WTC11 (cell line): ENCODE data around the gene TMEM186. TPM values are rescaled to one million over a fixed set of nuclear protein-coding genes. Genes with fewer than 3 reads are reported as not detected.
A peak's percentile ranks its signal among the peaks of the same experiment; 100 is the strongest.

Experiments
- ATAC-seq: fragments of 200-7000 bp; cut with Tn5 transposase; 2 replicates; pipeline ENCODE4 v1.10.0; 2021; ENCODE audit warnings: mild to moderate bottlenecking, moderate library complexity
- CTCF ChIA-PET: fragments of 300-600 bp; sonication (Branson Sonifier 250); formaldehyde crosslinking; loops from one replicate; lab custom pipeline; 2021; ENCODE audit warnings: antibody characterized with exemption; lab: Charles Lee
- POLR2A ChIA-PET: fragments of 350-600 bp; sonication (Branson Sonifier 250); formaldehyde crosslinking; loops from one replicate; lab custom pipeline; 2021; ENCODE audit warnings: antibody characterized with exemption; lab: Charles Lee
- DNase-seq: peaks from one replicate; pipeline ENCODE4 v3.0.0; 2021; ENCODE audit warnings: low spot score
- H3K27ac Mint-ChIP-seq: 2 replicates; pipeline ENCODE4 v1.8.0; 2021; ENCODE audit warnings: mixed read lengths
- H3K27me3 Mint-ChIP-seq: 2 replicates; pipeline ENCODE4 v1.8.0; 2021; ENCODE audit warnings: low read depth, mild to moderate bottlenecking, moderate library complexity, mixed read lengths
- H3K36me3 Mint-ChIP-seq: 2 replicates; pipeline ENCODE4 v1.8.0; 2021; ENCODE audit warnings: mixed read lengths
- H3K4me1 Mint-ChIP-seq: 2 replicates; pipeline ENCODE4 v1.8.0; 2022; ENCODE audit warnings: mixed read lengths
- H3K4me3 Mint-ChIP-seq: 2 replicates; pipeline ENCODE4 v1.8.0; 2021; ENCODE audit warnings: mild to moderate bottlenecking, moderate library complexity, mixed read lengths
- H3K9me3 Mint-ChIP-seq: 2 replicates; pipeline ENCODE4 v1.8.0; 2021; ENCODE audit warnings: mixed read lengths
- ATF6 ChIP-seq: sonication (generic); formaldehyde crosslinking; IDR thresholded peaks from 2 replicates; pipeline ENCODE4 v1.8.1; 2023; ENCODE audit warnings: mild to moderate bottlenecking, missing genetic modification reagents
- CDX4 ChIP-seq: fragments of 250-450 bp; sonication (Bioruptor Pico); IDR thresholded peaks from 2 replicates; pipeline ENCODE4 v1.9.0; 2021; ENCODE audit warnings: moderate library complexity, mild to moderate bottlenecking, inconsistent platforms, borderline replicate concordance
- CREM ChIP-seq: sonication (generic); formaldehyde crosslinking; IDR thresholded peaks from 2 replicates; pipeline ENCODE4 v1.8.1; 2022; ENCODE audit warnings: mild to moderate bottlenecking, missing genetic modification reagents, moderate library complexity
- ERG ChIP-seq: fragments of 250-450 bp; sonication (Bioruptor Pico); IDR thresholded peaks from 2 replicates; pipeline ENCODE4 v1.8.0; 2021; ENCODE audit warnings: mild to moderate bottlenecking
- ESRRA ChIP-seq: sonication (generic); formaldehyde crosslinking; IDR thresholded peaks from 2 replicates; pipeline ENCODE4 v1.8.1; 2022; ENCODE audit warnings: mild to moderate bottlenecking, missing genetic modification reagents, borderline replicate concordance
- ETV6 ChIP-seq: sonication (generic); formaldehyde crosslinking; IDR thresholded peaks from 2 replicates; pipeline ENCODE4 v1.8.1; 2022; ENCODE audit warnings: mild to moderate bottlenecking, missing genetic modification reagents
- FOXJ3 ChIP-seq: sonication (generic); formaldehyde crosslinking; IDR thresholded peaks from 2 replicates; pipeline ENCODE4 v1.9.0; 2021; ENCODE audit warnings: missing genetic modification reagents, mild to moderate bottlenecking, borderline replicate concordance
- GABPB1 ChIP-seq: sonication (generic); formaldehyde crosslinking; IDR thresholded peaks from 2 replicates; pipeline ENCODE4 v1.8.1; 2023; ENCODE audit warnings: mild to moderate bottlenecking, missing genetic modification reagents
- GTF2I ChIP-seq: fragments of 250-450 bp; sonication (Bioruptor Pico); conservative IDR thresholded peaks from 2 replicates; pipeline ENCODE4 v1.4.0; 2021; ENCODE audit warnings: mild to moderate bottlenecking
- JUN ChIP-seq: sonication (generic); formaldehyde crosslinking; IDR thresholded peaks from 2 replicates; pipeline ENCODE4 v1.8.0; 2023; ENCODE audit warnings: mild to moderate bottlenecking, missing genetic modification reagents
- NFE2L1 ChIP-seq: sonication (generic); formaldehyde crosslinking; IDR thresholded peaks from 2 replicates; pipeline ENCODE4 v1.8.1; 2023; ENCODE audit warnings: missing genetic modification reagents
- NR2C2 ChIP-seq: sonication (generic); formaldehyde crosslinking; IDR thresholded peaks from 2 replicates; pipeline ENCODE4 v1.8.0; 2022; ENCODE audit warnings: mild to moderate bottlenecking, missing genetic modification reagents
- OVOL2 ChIP-seq: fragments of 250-450 bp; sonication (Bioruptor Pico); IDR thresholded peaks from 2 replicates; pipeline ENCODE4 v1.9.0; 2021; ENCODE audit warnings: mild to moderate bottlenecking, borderline replicate concordance
- RELA ChIP-seq: sonication (generic); formaldehyde crosslinking; IDR thresholded peaks from 2 replicates; pipeline ENCODE4 v1.8.1; 2022; ENCODE audit warnings: missing genetic modification reagents, mild to moderate bottlenecking, borderline replicate concordance
- SMAD4 ChIP-seq: sonication (generic); formaldehyde crosslinking; IDR thresholded peaks from 2 replicates; pipeline ENCODE4 v1.8.0; 2022; ENCODE audit warnings: mild to moderate bottlenecking, missing genetic modification reagents
- SOX15 ChIP-seq: fragments of 250-450 bp; sonication (Bioruptor Pico); IDR thresholded peaks from 2 replicates; pipeline ENCODE4 v1.9.0; 2021; ENCODE audit warnings: mild to moderate bottlenecking
- SP1 ChIP-seq: sonication (generic); formaldehyde crosslinking; conservative IDR thresholded peaks from 2 replicates; pipeline ENCODE4 v1.8.1; 2022; ENCODE audit warnings: missing genetic modification reagents
- ZMAT4 ChIP-seq: fragments of 250-450 bp; sonication (Bioruptor Pico); IDR thresholded peaks from 2 replicates; pipeline ENCODE4 v1.9.0; 2021; ENCODE audit warnings: mild to moderate bottlenecking
- ZNF219 ChIP-seq: sonication (generic); formaldehyde crosslinking; IDR thresholded peaks from 2 replicates; pipeline ENCODE4 v1.8.0; 2023; ENCODE audit warnings: missing genetic modification reagents, mild to moderate bottlenecking, borderline replicate concordance
- ZNF416 ChIP-seq: fragments of 250-450 bp; sonication (Bioruptor Pico); IDR thresholded peaks from 2 replicates; pipeline ENCODE4 v1.9.0; 2021; ENCODE audit warnings: mild to moderate bottlenecking, inconsistent platforms
- ZSCAN18 ChIP-seq: fragments of 250-450 bp; sonication (Bioruptor Pico); IDR thresholded peaks from 2 replicates; pipeline ENCODE4 v2.1.2; 2022; ENCODE audit warnings: mild to moderate bottlenecking, moderate library complexity
- total RNA-seq: library from RNA; stranded (reverse); gene quantifications from 3 replicates; pipeline ENCODE4 v1.2.3, GENCODE V29; 2021
- TF ChIP-seq, protein P1 (sequence below): sonication (generic); formaldehyde crosslinking; IDR thresholded peaks from 2 replicates; pipeline ENCODE4 v1.8.1; 2022; ENCODE audit warnings: missing genetic modification reagents, borderline replicate concordance
- TF ChIP-seq, protein P2 (sequence below): fragments of 250-450 bp; sonication (Bioruptor Pico); IDR thresholded peaks from 2 replicates; pipeline ENCODE4 v1.9.0; 2021; ENCODE audit warnings: mild to moderate bottlenecking, borderline replicate concordance

TMEM186 gene
- total RNA-seq, 1 experiment from 2014 or later: 17.8 TPM

DNA sequence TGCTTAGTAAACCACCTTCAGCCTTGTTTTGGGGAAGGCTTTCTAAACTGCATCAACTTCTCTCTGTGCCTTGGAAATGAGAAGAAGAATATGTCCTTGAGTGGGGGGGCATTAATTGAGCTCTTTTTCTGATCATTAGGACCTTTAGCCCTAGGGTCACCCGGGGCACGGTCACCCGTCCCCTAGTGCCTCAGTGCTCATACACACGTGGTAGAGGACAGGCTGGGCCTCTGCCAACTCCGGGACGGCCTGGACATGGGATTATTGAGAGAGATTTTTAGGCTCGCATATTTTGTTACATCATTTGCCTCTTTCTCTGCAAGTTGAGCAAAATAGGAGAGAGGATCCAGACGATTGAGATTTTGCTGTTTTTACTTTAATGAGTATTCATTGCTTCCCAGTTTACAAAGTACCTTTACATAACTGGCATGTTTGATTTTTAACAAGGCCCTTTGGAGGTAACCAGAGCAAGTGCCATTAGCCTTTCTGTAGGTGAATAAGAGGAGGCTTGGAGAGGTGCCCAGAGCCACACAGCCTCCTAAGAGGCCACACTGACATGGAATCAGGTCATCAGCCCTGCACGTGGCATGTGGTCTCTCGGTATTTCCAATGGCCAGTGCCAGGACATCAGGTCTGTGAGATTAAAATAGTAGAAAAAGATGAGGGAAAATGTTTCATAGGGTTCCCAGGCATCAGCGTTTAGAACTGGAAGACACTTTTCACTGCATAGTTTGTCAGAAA is 11.3 kb upstream of the TMEM186 start:
- POLR2A ChIA-PET: no interaction called here
- ATAC-seq (no peak), DNase-seq (no peak)
- Mint-ChIP-seq H3K4me1 (peaks cover 7% of the 10 kb centered on the region; the same call in 1 of the 2 replicates), H3K36me3 (peaks cover 76% of the 10 kb centered on the region), H3K27ac (peak overlapping the region; percentile 77; the same call in 1 of the 2 replicates), H3K27me3 (no peaks in the 10 kb centered on the region), H3K9me3 (no peaks in the 10 kb centered on the region)
- CTCF ChIA-PET: no interaction called here
- TF ChIP-seq ATF6 (CRISPR knock-in tag) (no peak), SMAD4 (CRISPR knock-in tag) (no peak), SP1 (CRISPR knock-in tag) (no peak), NFE2L1 (CRISPR knock-in tag) (no peak), ERG (no peak), JUN (CRISPR knock-in tag) (no peak), ZSCAN18 (CRISPR knock-in tag) (no peak), CREM (CRISPR knock-in tag) (no peak), SOX15 (CRISPR knock-in tag) (no peak), FOXJ3 (no peak), ZMAT4 (CRISPR knock-in tag) (no peak), CDX4 (CRISPR knock-in tag) (no peak), GABPB1 (CRISPR knock-in tag) (no peak), OVOL2 (CRISPR knock-in tag) (no peak), RELA (CRISPR knock-in tag) (no peak)
- TF ChIP-seq, protein P1, sequence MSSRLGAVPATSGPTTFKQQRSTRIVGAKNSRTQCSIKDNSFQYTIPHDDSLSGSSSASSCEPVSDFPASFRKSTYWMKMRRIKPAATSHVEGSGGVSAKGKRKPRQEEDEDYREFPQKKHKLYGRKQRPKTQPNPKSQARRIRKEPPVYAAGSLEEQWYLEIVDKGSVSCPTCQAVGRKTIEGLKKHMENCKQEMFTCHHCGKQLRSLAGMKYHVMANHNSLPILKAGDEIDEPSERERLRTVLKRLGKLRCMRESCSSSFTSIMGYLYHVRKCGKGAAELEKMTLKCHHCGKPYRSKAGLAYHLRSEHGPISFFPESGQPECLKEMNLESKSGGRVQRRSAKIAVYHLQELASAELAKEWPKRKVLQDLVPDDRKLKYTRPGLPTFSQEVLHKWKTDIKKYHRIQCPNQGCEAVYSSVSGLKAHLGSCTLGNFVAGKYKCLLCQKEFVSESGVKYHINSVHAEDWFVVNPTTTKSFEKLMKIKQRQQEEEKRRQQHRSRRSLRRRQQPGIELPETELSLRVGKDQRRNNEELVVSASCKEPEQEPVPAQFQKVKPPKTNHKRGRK: no peak
- TF ChIP-seq, all 79 proteins: peak for 0
- H3K4me3 Mint-ChIP-seq: no peak overlapping the region

DNA sequence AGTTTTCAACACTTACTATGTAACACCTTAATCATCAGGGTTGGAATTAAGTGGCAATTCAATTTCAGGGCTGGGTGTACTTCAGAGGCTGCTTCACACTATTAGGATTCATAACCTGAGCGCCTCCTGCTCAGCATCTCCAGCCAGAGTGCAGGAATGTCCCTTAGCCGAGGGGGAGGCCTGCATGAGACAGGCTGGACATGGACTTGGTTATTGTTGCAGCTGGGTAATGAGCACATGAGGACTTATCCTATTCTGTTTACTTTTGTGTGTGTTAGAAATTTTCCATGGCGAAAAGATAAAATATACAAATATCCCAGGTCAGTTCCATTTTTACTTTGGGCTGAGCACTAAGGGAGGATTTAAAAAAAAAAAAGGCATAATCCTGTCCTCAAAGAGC is 10.6 kb upstream of the TMEM186 start:
- H3K4me3 Mint-ChIP-seq: no peak overlapping the region
- no peaks in the 10 kb centered on the region for H3K9me3 Mint-ChIP-seq
- DNase-seq: no peak
- no peak overlapping the region for H3K27ac Mint-ChIP-seq
- CTCF ChIA-PET: no interaction called here
- no peaks in the 10 kb centered on the region for H3K27me3 Mint-ChIP-seq
- ATAC-seq: no peak
- POLR2A ChIA-PET: no interaction called here
- H3K4me1 Mint-ChIP-seq: peaks cover 7% of the 10 kb centered on the region; the same call in 1 of the 2 replicates
- peaks cover 74% of the 10 kb centered on the region for H3K36me3 Mint-ChIP-seq
- TF ChIP-seq NR2C2 (CRISPR knock-in tag): no peak
- TF ChIP-seq, protein P2, sequence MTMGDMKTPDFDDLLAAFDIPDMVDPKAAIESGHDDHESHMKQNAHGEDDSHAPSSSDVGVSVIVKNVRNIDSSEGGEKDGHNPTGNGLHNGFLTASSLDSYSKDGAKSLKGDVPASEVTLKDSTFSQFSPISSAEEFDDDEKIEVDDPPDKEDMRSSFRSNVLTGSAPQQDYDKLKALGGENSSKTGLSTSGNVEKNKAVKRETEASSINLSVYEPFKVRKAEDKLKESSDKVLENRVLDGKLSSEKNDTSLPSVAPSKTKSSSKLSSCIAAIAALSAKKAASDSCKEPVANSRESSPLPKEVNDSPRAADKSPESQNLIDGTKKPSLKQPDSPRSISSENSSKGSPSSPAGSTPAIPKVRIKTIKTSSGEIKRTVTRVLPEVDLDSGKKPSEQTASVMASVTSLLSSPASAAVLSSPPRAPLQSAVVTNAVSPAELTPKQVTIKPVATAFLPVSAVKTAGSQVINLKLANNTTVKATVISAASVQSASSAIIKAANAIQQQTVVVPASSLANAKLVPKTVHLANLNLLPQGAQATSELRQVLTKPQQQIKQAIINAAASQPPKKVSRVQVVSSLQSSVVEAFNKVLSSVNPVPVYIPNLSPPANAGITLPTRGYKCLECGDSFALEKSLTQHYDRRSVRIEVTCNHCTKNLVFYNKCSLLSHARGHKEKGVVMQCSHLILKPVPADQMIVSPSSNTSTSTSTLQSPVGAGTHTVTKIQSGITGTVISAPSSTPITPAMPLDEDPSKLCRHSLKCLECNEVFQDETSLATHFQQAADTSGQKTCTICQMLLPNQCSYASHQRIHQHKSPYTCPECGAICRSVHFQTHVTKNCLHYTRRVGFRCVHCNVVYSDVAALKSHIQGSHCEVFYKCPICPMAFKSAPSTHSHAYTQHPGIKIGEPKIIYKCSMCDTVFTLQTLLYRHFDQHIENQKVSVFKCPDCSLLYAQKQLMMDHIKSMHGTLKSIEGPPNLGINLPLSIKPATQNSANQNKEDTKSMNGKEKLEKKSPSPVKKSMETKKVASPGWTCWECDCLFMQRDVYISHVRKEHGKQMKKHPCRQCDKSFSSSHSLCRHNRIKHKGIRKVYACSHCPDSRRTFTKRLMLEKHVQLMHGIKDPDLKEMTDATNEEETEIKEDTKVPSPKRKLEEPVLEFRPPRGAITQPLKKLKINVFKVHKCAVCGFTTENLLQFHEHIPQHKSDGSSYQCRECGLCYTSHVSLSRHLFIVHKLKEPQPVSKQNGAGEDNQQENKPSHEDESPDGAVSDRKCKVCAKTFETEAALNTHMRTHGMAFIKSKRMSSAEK (CRISPR knock-in tag): no peak
- TF ChIP-seq ZNF219 (CRISPR knock-in tag): no peak
- no peak for TF ChIP-seq ERG
- TF ChIP-seq RELA (CRISPR knock-in tag): no peak
- no peak for TF ChIP-seq ETV6 (CRISPR knock-in tag)
- no peak for TF ChIP-seq ZNF416 (CRISPR knock-in tag)
- TF ChIP-seq GTF2I: no peak
- TF ChIP-seq ESRRA (CRISPR knock-in tag): no peak
